NCI-H2107 treated with DMSO at 0.1 percent for 48 hours (cell line): ENCODE measurements around the gene RNASE8.
A peak's percentile ranks its signal among the peaks of the same experiment; 100 is the strongest.

Experiments
- DNase-seq: peaks from one replicate; lab custom pipeline; 2025; ENCODE audit not compliant: unreplicated experiment; lab: John Stamatoyannopoulos, UW

The RNASE8 gene

GRCh38 chr14:21103411-21103709 lies 45.7 kb downstream of the RNASE8 start:
- peak; percentile 97 for DNase-seq

- DNase-seq, result peak; percentile 94
Observed at GRCh38 chr14:21103710-21104447, 46.3 kb downstream of the RNASE8 start.

- DNase-seq, result peak; percentile 91
Observed at GRCh38 chr14:21104448-21105060, 46.9 kb downstream of the RNASE8 start.

- no peak for DNase-seq
Observed at GRCh38 chr14:21105095-21105494, 47.5 kb downstream of the RNASE8 start.

GRCh38 chr14:21106176-21106497 lies 48.5 kb downstream of the RNASE8 start:
- DNase-seq, result peak; percentile 68

- DNase-seq, result peak; percentile 93
Observed at GRCh38 chr14:21106498-21107282, 49.1 kb downstream of the RNASE8 start.

GRCh38 chr14:21107283-21107800 lies 49.7 kb downstream of the RNASE8 start:
- DNase-seq, result no peak
